DND-41 (cell line): ENCODE data around the gene WASL.

Experiments used
- ATAC-seq: fragments of 200-7000 bp; cut with Tn5 transposase; 3 replicates; pipeline ENCODE4 v1.9.1; 2021; ENCODE audit warnings: low read depth; ENCODE audit not compliant: insufficient read depth
- DNase-seq: peaks from one replicate; pipeline ENCODE4 v3.0.0-alpha.2; 2020
- H2AFZ ChIP-seq: 2 replicates; pipeline ENCODE4 v1.6.0; 2012; ENCODE audit warnings: low read depth, low read length
- H3K27ac ChIP-seq: 2 replicates; pipeline ENCODE4 v1.5.1; 2012; ENCODE audit warnings: low read length, inconsistent platforms
- H3K27me3 ChIP-seq: fragments of 200-600 bp; sonication (generic); 2 replicates; pipeline ENCODE4 v1.6.0; 2012; ENCODE audit warnings: low read length, mild to moderate bottlenecking, inconsistent platforms; ENCODE audit not compliant: insufficient read depth, poor library complexity
- H3K36me3 ChIP-seq: 2 replicates; pipeline ENCODE4 v1.5.1; 2012; ENCODE audit warnings: low read length, inconsistent platforms; ENCODE audit not compliant: insufficient read depth
- H3K4me1 ChIP-seq: 2 replicates; pipeline ENCODE4 v1.5.1; 2012; ENCODE audit warnings: mild to moderate bottlenecking, low read length; ENCODE audit not compliant: insufficient read depth
- H3K4me2 ChIP-seq: 2 replicates; pipeline ENCODE4 v1.6.0; 2012; ENCODE audit warnings: mild to moderate bottlenecking, moderate library complexity, low read length, inconsistent platforms; ENCODE audit not compliant: insufficient read depth
- H3K4me3 ChIP-seq, 2 experiments: fragments of 200-600 bp in 1 of 2; shearing (Covaris generic) in 1 of 2; 2 replicates each; pipeline ENCODE4 v1.5.1; 2012 to 2016; ENCODE audit warnings: inconsistent platforms in 2 of 2, low read length in 2 of 2, mild to moderate bottlenecking in 2 of 2, low read depth in 1 of 2, moderate library complexity in 1 of 2
- H3K79me2 ChIP-seq: 2 replicates; pipeline ENCODE4 v1.6.0; 2012; ENCODE audit warnings: low read length, inconsistent platforms; ENCODE audit not compliant: insufficient read depth
- H3K9ac ChIP-seq: 2 replicates; pipeline ENCODE4 v1.6.0; 2012; ENCODE audit warnings: low read depth, mild to moderate bottlenecking, inconsistent platforms, low read length, moderate library complexity
- H3K9me3 ChIP-seq: 2 replicates; pipeline ENCODE4 v1.5.1; 2012; ENCODE audit warnings: low read length, moderate library complexity, mild to moderate bottlenecking, inconsistent platforms; ENCODE audit not compliant: insufficient read depth, severe bottlenecking
- H4K20me1 ChIP-seq: 2 replicates; pipeline ENCODE4 v1.6.0; 2012; ENCODE audit warnings: low read length; ENCODE audit not compliant: insufficient read depth
- EZH2 ChIP-seq: IDR thresholded peaks from 3 replicates; pipeline ENCODE4 v1.6.1; 2012; ENCODE audit warnings: borderline replicate concordance, low read depth, mild to moderate bottlenecking, moderate library complexity, low read length, inconsistent platforms; ENCODE audit not compliant: severe bottlenecking
- TF ChIP-seq, protein P1 (sequence below): IDR thresholded peaks from 2 replicates; pipeline ENCODE4 v1.5.1; 2012; ENCODE audit warnings: borderline replicate concordance, low read length, moderate library complexity, mild to moderate bottlenecking; ENCODE audit not compliant: poor library complexity, severe bottlenecking; ENCODE audit errors: extremely low read depth

The WASL gene

DNA sequence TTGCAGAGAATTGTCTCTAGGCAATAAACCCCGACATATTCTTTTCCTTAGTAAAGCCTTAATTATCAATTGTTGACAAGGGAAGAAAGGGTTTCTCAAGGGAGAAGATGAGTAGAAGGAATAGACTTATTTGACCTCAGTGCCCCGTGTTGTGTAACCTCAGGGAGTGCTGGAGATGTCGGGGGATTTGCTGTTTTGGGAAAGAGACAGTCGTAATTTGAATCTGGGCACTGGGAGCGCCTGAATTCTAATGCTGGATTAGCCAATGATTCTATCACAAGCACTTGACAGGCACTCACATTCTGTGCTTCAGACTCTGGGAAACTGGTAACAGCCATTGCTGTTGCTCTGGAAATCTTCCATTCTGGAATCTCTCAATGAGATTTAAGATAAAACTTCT lies 106.9 kb downstream of the WASL start:
- H3K27ac ChIP-seq, result no peak overlapping the region

DNA sequence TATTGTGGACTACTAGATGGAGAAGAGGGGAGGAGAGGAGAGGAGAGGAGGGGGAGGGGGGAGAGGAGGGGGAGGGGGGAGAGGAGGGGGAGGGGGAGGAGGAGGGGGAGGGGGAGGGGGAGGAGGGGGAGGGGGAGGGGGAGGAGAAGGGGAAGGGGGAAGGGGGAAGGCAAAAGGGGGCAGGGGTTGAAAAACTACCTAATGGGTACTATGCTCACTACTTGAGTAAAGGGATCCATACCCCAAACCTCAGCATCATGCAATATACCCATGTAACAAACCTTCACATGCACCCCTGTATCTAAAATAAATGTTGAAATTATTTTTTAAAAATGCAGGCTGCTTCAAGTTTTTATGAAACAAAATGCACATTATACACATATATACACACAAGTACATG lies 108.2 kb downstream of the WASL start:
- no peak overlapping the region for H3K4me2 ChIP-seq
- no peaks in the 10 kb centered on the region for H3K36me3 ChIP-seq
- H3K4me3 ChIP-seq, result no peak overlapping the region
- H3K27ac ChIP-seq, result no peak overlapping the region
- no peak overlapping the region for H3K9ac ChIP-seq
- TF ChIP-seq EZH2, result no peak
- TF ChIP-seq, protein P1, sequence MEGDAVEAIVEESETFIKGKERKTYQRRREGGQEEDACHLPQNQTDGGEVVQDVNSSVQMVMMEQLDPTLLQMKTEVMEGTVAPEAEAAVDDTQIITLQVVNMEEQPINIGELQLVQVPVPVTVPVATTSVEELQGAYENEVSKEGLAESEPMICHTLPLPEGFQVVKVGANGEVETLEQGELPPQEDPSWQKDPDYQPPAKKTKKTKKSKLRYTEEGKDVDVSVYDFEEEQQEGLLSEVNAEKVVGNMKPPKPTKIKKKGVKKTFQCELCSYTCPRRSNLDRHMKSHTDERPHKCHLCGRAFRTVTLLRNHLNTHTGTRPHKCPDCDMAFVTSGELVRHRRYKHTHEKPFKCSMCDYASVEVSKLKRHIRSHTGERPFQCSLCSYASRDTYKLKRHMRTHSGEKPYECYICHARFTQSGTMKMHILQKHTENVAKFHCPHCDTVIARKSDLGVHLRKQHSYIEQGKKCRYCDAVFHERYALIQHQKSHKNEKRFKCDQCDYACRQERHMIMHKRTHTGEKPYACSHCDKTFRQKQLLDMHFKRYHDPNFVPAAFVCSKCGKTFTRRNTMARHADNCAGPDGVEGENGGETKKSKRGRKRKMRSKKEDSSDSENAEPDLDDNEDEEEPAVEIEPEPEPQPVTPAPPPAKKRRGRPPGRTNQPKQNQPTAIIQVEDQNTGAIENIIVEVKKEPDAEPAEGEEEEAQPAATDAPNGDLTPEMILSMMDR, result no peak
- no peaks in the 10 kb centered on the region for H3K9me3 ChIP-seq
- H4K20me1 ChIP-seq, result no peaks in the 10 kb centered on the region
- no peak overlapping the region for H2AFZ ChIP-seq
- H3K79me2 ChIP-seq, result no peaks in the 10 kb centered on the region
- peaks cover 2% of the 10 kb centered on the region for H3K27me3 ChIP-seq
- no peak for ATAC-seq
- no peaks in the 10 kb centered on the region for H3K4me1 ChIP-seq
- DNase-seq, result no peak

More for the DNA sequence above, 106.9 kb downstream of the WASL start:
- no peak for ATAC-seq
- Histone ChIP-seq H3K4me2 (no peak overlapping the region), H2AFZ (no peak overlapping the region), H3K4me1 (no peaks in the 10 kb centered on the region), H3K4me3 (no peak overlapping the region), H3K27me3 (peaks cover 2% of the 10 kb centered on the region), H3K9ac (no peak overlapping the region), H4K20me1 (no peaks in the 10 kb centered on the region), H3K79me2 (no peaks in the 10 kb centered on the region), H3K36me3 (no peaks in the 10 kb centered on the region), H3K9me3 (no peaks in the 10 kb centered on the region)
- no peak for DNase-seq
- TF ChIP-seq, protein P1, result no peak
- no peak for TF ChIP-seq EZH2

DNA sequence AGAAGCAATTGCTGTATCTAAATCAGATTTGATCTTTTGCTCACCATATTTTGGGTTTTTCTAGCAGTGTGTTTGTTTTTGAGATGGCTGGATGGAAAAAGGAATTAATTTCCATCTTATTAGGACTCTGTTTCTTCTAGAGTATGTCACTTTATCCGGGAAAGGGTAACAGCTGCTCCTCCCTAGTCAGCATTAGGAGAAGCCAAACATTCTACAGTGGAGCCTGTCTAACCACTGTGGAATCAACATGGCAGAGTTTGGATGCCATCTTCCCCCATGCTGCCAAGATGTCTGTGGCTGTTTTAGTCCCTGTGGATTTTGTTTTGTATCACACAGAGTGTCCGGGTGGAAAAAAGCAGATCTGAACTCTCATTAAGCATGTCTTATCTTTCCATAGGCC lies 109.2 kb downstream of the WASL start:
- TF ChIP-seq, protein P1, result no peak
- no peak for TF ChIP-seq EZH2
- no peaks in the 10 kb centered on the region for H3K9me3 ChIP-seq

DNA sequence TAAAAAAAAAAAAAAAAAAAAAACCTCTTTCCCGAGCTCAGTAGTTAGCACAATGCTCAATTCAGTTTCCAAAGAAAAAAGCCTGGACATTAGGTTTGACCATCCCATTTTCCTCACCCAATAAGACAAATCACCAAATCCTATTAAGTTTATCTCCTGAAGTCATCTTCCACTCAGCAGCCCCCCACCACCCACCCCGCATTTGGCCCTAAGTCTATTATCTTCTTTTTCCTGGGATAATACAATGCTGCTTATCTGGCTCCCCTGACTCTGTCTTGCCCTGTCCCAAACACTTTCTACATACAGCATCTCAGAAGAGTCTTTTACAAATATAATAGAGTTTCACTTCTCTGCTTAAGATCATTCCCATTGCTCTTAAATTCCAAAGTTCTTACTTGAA lies 110.9 kb downstream of the WASL start:
- no peak overlapping the region for H2AFZ ChIP-seq
- H3K4me2 ChIP-seq, result no peak overlapping the region
- no peaks in the 10 kb centered on the region for H3K9me3 ChIP-seq
- no peak overlapping the region for H3K4me3 ChIP-seq
- no peaks in the 10 kb centered on the region for H3K4me1 ChIP-seq
- no peak overlapping the region for H3K27ac ChIP-seq
- H3K36me3 ChIP-seq, result no peaks in the 10 kb centered on the region
- ATAC-seq (no peak), DNase-seq (no peak)
- H3K9ac ChIP-seq, result no peak overlapping the region
- H3K27me3 ChIP-seq, result peaks cover 2% of the 10 kb centered on the region
- TF ChIP-seq, protein P1, result no peak
- TF ChIP-seq EZH2, result no peak
- H3K79me2 ChIP-seq, result no peaks in the 10 kb centered on the region
- H4K20me1 ChIP-seq, result no peaks in the 10 kb centered on the region

More for the DNA sequence above, 109.2 kb downstream of the WASL start:
- no peak overlapping the region for H3K27ac ChIP-seq
- no peaks in the 10 kb centered on the region for H3K36me3 ChIP-seq
- H3K4me2 ChIP-seq, result no peak overlapping the region
- DNase-seq (no peak), ATAC-seq (no peak)
- H3K9ac ChIP-seq, result no peak overlapping the region
- H4K20me1 ChIP-seq, result no peaks in the 10 kb centered on the region
- no peaks in the 10 kb centered on the region for H3K79me2 ChIP-seq
- no peak overlapping the region for H2AFZ ChIP-seq
- peaks cover 2% of the 10 kb centered on the region for H3K27me3 ChIP-seq
- H3K4me3 ChIP-seq, result no peak overlapping the region
- no peaks in the 10 kb centered on the region for H3K4me1 ChIP-seq
